ENCODE data around the gene ABCG2.

DNA sequence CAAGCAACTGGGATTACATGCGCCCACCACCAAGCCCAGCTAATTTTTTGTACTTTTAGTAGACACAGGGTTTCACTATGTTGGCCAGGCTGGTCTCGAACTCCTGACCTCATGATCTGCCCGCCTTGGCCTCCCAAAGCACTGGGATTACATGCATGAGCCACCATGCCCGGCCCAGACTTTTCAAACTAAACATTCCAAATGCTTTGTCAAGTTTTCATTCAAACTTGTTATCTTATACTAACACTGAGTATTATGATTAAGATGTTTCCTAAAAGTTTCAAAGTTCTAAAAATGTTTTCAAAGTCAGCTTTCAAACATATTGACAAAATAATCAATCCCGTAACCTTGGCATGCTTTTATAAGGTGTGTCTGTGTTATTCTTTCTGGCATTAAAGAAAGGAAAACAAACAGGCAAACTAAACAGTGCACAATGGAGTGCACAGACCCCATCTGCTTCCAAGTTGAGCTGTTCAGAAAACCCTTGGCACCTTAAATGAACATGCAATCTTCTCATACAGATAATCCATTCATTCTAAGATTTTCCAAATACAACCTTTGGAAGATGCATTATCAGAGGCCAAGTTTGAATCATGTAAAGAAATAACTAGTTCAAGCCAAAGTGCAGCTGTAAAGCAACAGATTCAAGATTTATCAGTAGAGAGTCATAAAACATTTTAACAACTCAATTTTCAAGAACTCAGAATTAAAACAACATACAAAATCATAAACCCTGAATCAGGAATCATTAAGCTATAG is 49.1 kb downstream of the ABCG2 start:
- TF ChIP-seq SIN3A (IDR thresholded peaks at IDR 0.05; ENCODE audit: borderline replicate concordance, insufficient read depth, low read length) (no peak), FOXP2 (optimal IDR thresholded peaks at IDR 0.05; ENCODE audit: borderline replicate concordance, extremely low read depth, extremely low read length, insufficient read depth) (no peak), TAF1 (IDR thresholded peaks at IDR 0.05; ENCODE audit: borderline replicate concordance, insufficient read depth, low read length) (no peak), POLR2AphosphoS5 (IDR thresholded peaks at IDR 0.05; ENCODE audit: low read depth, low read length) (no peak)

Data from PFSK-1 (cell line).